HG03457 (cell line): ENCODE data around the gene FMOD.
"Not testable (repeated sequence)": the region's sequence is repeated elsewhere in the genome, so short reads cannot be mapped to it uniquely, and the experiment has no call there.

Experiments
- ATAC-seq: cut with Tn5 transposase; IDR thresholded peaks from one replicate; pipeline ENCODE4 v1.9.1; 2021; ENCODE audit warnings: moderate number of reproducible peaks; ENCODE audit not compliant: unreplicated experiment

The FMOD gene

GRCh38 chr1:203327684-203328457 is 23.1 kb downstream of the FMOD start:
- peak; percentile 20 for ATAC-seq

DNA sequence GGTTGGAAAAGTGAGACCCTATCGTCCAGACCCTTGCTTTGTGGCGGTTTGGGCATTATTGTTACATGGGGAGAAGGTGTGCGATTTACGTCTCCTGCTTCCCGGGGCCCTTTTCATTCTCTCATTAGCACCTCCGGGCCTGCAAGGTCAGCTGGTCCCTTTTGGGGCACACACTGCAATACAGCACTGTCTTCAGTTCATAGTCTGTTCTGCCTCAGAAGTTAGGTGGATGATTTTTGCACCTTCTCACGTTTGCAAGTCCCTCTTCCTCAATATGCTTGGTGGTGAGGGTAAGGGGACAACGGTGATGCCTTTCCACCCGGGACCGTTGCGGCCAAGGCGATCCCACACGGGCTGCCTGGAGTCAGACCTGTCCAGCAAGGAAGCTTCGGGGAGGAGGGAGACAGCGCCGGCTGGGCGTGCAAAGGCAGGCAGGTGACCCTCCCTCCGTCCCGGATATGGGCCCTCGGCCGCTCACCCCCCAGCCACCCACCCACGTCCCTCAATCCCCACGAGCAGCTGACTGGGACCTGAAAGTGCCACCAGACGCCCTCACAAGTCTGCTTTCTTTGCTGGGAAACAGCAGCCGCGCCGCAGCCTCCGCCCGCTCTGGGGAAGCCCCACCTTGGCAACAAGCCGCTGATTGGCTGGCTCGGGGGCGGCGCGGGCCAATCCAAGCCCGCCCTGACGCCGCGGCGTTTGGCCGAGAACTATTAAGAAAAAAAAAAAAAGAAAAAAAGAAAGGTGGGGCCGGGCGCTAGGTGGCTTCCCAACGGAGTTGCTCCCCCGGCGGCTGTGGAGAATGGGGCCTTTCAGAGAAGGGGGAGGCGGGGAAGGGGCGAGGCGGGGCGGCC is 23.9 kb downstream of the FMOD start:
- peak; percentile 52 for ATAC-seq

- no peak for ATAC-seq
Observed at GRCh38 chr1:203325418-203326091, 25.4 kb downstream of the FMOD start.

- no peak for ATAC-seq
Observed at GRCh38 chr1:203325026-203325417, 25.9 kb downstream of the FMOD start.

- no peak for ATAC-seq
Observed at GRCh38 chr1:203324105-203325025, 26.6 kb downstream of the FMOD start.

DNA sequence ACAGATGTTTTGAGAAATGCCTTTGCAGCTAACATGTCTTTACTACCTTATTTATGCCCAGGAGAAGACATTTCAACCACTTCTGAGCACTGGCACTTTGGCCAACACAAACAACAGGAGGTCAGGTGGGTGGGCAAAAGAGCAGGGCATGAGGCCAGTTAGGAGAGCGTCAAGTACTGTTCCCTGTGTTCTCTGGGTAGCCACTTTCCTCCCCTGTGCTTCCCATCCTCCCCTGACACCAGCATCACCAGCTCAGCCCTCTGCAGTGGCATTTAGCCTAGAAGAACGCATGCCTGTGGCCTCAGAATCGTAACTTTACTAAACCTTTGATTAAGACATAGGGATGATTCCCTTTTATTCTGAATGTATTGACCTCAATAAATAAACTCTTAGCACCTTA is 27.3 kb downstream of the FMOD start:
- no peak for ATAC-seq

DNA sequence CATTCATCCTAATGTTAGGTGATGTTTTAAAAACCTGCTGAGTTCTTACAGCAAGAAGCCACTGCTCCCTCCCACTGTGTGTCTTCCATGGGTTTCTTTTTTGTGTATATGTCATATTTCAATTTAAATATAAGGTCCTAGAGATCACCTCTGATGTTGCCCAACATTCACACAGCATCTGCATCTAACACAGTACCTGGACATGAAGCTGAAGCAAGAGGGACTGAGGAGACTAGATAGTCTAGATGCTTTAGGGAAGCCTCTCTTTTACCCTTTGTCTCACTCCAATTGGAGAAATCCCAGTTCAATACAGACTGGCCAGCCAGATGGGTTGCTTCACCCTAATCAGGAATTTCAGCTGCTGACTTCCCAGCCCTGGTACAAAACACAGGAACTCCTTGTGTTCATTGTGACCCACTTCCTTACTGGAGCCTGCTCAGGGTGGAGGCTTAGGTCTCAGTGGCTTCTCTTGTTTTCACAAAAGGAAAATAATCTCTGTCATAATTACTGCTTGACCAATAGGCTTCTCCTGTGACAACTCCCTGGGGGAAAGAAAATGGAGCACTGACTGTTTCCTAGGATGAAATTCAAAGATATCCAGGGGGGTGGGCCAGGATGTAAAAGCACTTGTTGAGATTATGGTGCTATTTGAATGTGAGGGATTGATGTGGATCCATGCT is 28.3 kb downstream of the FMOD start:
- ATAC-seq, result no peak

DNA sequence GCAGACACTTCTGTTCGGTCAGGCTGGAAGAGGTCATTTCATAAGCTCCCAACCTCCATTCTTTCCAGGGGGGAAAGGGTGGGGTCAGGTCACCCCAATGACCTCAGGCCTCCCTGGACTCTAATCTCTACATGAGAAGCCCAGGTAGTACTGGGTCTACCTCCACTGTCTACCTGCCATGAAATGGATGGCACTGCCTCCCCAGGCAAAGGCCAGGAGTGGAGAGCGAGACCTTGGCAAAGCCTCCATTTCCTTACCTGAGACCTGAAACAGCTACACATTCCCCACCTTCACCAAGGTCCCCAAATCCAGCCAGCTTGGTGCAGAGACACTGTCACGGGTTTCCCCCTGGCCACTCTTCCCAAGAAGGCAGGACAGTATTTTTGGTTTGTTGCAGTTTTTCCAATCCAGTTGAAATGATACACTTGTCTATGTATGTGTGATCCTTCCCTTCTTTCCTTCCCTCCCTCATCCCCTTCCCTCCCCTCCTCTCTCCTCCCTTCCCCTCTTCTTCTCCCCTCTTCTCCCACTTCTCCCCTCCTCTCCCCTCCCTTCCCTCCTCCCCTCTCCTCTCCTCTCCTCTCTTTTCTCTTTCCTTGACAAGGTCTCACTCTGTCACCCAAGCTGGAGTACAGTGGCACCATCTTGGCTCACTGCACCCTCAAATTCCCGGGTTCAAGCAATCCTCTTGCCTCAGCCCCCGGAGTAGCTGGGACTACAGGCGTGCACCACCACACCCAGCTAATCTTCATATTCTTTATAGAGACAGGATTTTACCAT is 29.5 kb downstream of the FMOD start:
- ATAC-seq, result no peak

DNA sequence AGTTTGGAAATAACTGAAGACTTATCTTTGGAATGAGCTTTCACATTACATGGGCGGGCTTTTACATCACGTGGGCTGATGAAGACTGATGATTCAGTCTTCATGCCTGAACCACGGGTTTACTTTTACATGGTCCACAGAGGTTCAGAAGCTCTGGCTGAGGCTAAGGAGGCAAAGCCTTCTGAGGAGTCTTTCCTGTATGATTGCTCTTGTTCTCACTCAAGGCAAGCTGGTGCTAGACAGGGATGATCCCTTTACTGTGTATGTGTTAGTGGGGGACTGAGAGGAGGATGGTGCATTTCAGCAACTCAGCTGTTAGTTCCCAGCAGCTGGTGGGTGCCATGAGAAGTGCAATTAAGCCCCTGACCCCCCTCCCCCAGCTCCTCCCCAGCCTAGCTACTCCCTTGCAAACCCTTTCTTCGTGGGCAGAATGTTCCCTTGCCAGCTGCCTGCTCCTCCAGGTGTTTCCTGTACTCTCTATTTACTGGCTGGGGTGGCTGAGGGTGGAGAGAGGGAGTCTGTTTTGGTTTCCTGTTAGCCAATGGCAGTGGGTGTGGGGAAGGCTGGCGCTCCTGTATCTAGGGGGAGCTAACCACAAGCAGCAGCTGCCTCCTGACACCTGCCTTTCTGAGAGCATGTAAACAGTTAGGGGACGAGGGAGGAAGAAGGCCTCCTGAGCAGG is 30.2 kb downstream of the FMOD start:
- no peak for ATAC-seq

- ATAC-seq, result no peak
Observed at GRCh38 chr1:203318229-203318517, 32.7 kb downstream of the FMOD start.

- ATAC-seq, result no peak
Observed at GRCh38 chr1:203317429-203318228, 33.3 kb downstream of the FMOD start.

- ATAC-seq, result no peak
Observed at GRCh38 chr1:203316626-203317093, 34.3 kb downstream of the FMOD start.

- ATAC-seq, result not testable (repeated sequence)
Observed at GRCh38 chr1:203314025-203314759, 36.7 kb downstream of the FMOD start.

- ATAC-seq, result no peak
Observed at GRCh38 chr1:203311368-203312301, 39.3 kb downstream of the FMOD start.

DNA sequence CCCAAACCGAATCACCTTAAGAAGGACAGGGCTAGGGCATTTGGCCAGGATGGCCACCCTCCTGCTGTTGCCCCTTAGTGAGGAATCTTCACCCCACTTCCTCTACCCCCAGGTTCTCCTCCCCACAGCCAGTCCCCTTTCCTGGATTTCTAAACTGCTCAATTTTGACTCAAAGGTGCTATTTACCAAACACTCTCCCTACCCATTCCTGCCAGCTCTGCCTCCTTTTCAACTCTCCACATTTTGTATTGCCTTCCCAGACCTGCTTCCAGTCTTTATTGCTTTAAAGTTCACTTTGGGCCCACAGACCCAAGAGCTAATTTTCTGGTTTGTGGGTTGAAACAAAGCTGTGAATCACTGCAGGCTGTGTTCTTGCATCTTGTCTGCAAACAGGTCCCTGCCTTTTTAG is 42.0 kb downstream of the FMOD start:
- ATAC-seq, result no peak

DNA sequence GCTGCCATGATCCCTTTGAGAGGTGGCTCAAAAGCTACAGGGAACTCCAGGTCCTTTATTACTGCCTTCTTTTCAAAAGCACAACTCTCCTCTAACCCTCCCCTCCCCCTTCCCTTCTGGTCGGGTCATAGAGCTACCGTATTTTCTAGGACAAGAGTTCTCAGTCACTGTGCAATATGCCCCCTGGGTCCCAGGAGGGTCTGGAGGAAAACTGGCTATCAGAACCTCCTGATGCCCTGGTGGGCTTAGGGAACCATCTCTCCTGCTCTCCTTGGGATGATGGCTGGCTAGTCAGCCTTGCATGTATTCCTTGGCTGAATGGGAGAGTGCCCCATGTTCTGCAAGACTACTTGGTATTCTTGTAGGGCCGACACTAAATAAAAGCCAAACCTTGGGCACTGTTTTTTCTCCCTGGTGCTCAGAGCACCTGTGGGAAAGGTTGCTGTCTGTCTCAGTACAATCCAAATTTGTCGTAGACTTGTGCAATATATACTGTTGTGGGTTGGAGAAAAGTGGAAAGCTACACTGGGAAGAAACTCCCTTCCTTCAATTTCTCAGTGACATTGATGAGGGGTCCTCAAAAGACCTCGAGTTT is 42.5 kb downstream of the FMOD start:
- ATAC-seq, result no peak
